GM21786 (cell line): Measurements from ENCODE around the gene TTC22.

Experiments used
- ATAC-seq: cut with Tn5 transposase; IDR thresholded peaks from one replicate; pipeline ENCODE4 v1.9.1; 2021; ENCODE audit not compliant: unreplicated experiment

Gene TTC22

GRCh38 chr1:54754045-54754444 is 47.1 kb downstream of the TTC22 start:
- no peak for ATAC-seq

- ATAC-seq = no peak
Observed at GRCh38 chr1:54751426-54751825, 49.7 kb downstream of the TTC22 start.

GRCh38 chr1:54750596-54750995 is 50.5 kb downstream of the TTC22 start:
- ATAC-seq = no peak

GRCh38 chr1:54748094-54748835 is 52.9 kb downstream of the TTC22 start:
- ATAC-seq = no peak

- ATAC-seq = no peak
Observed at GRCh38 chr1:54745864-54746263, 55.3 kb downstream of the TTC22 start.

GRCh38 chr1:54745274-54745673 is 55.8 kb downstream of the TTC22 start:
- no peak for ATAC-seq

- ATAC-seq = no peak
Observed at GRCh38 chr1:54744696-54745095, 56.4 kb downstream of the TTC22 start.

- ATAC-seq = no peak
Observed at GRCh38 chr1:54743416-54744226, 57.5 kb downstream of the TTC22 start.

- ATAC-seq = no peak
Observed at GRCh38 chr1:54742282-54742681, 58.8 kb downstream of the TTC22 start.

- no peak for ATAC-seq
Observed at GRCh38 chr1:54741531-54741930, 59.6 kb downstream of the TTC22 start.

- ATAC-seq = no peak
Observed at GRCh38 chr1:54738244-54738643, 62.9 kb downstream of the TTC22 start.

- ATAC-seq = no peak
Observed at GRCh38 chr1:54736685-54737084, 64.4 kb downstream of the TTC22 start.
